Type B pancreatic cell (in vitro differentiated cells): ENCODE results near the gene TPRX1. TPM values are rescaled to one million over a fixed set of nuclear protein-coding genes. Genes with fewer than 3 reads are reported as not detected.
"Not testable (repeated sequence)": the region's sequence is repeated elsewhere in the genome, so short reads cannot be mapped to it uniquely, and the experiment has no call there.

Experiments
- DNase-seq: peaks from one replicate; pipeline ENCODE4 v3.0.0; 2021; ENCODE audit warnings: mixed read lengths; ENCODE audit not compliant: unreplicated experiment; ENCODE audit errors: extremely low spot score
- H3K27ac Mint-ChIP-seq: 2 replicates; pipeline ENCODE4 v1.8.0; 2021; ENCODE audit warnings: mild to moderate bottlenecking, mixed read lengths
- H3K27me3 Mint-ChIP-seq: 2 replicates; pipeline ENCODE4 v1.8.0; 2021; ENCODE audit warnings: mixed read lengths
- H3K36me3 Mint-ChIP-seq: 2 replicates; pipeline ENCODE4 v1.8.0; 2021; ENCODE audit warnings: mixed read lengths
- H3K4me1 Mint-ChIP-seq: one replicate; pipeline ENCODE4 v1.8.0; 2021; ENCODE audit warnings: mixed read lengths; ENCODE audit not compliant: unreplicated experiment
- H3K4me3 Mint-ChIP-seq: 2 replicates; pipeline ENCODE4 v1.8.0; 2021; ENCODE audit warnings: mild to moderate bottlenecking, mixed read lengths
- H3K9me3 Mint-ChIP-seq: 2 replicates; pipeline ENCODE4 v1.8.0; 2021; ENCODE audit warnings: mixed read lengths
- total RNA-seq: library from RNA; stranded (reverse); gene quantifications from 2 replicates; pipeline ENCODE4 v1.2.1, GENCODE V29; 2021; ENCODE audit warnings: low replicate concordance
- TF ChIP-seq, protein P1 (sequence below): fragments of 200-600 bp; sonication (generic); conservative IDR thresholded peaks from 2 replicates; pipeline ENCODE4 v1.5.0; 2021; ENCODE audit warnings: antibody characterized with exemption, mild to moderate bottlenecking

Gene TPRX1
- total RNA-seq, 1 donor from 2014 or later = not detected

GRCh38 chr19:47778049-47778953, 26.1 kb downstream of the TPRX1 start, which contains the start of gene SELENOW:
TSS of gene SELENOW (plus strand) at chr19:47778703. CDS start at chr19:47778786, 83 bp downstream.
- H3K27ac Mint-ChIP-seq = peak within 1 kb of the TSS; percentile 94
- no peaks in the 10 kb centered on the region for H3K9me3 Mint-ChIP-seq
- peak within 1 kb of the TSS; percentile 97 for H3K4me3 Mint-ChIP-seq
- peak; percentile 82 for DNase-seq
- H3K27me3 Mint-ChIP-seq = no peaks in the 10 kb centered on the region
- TF ChIP-seq, protein P1, sequence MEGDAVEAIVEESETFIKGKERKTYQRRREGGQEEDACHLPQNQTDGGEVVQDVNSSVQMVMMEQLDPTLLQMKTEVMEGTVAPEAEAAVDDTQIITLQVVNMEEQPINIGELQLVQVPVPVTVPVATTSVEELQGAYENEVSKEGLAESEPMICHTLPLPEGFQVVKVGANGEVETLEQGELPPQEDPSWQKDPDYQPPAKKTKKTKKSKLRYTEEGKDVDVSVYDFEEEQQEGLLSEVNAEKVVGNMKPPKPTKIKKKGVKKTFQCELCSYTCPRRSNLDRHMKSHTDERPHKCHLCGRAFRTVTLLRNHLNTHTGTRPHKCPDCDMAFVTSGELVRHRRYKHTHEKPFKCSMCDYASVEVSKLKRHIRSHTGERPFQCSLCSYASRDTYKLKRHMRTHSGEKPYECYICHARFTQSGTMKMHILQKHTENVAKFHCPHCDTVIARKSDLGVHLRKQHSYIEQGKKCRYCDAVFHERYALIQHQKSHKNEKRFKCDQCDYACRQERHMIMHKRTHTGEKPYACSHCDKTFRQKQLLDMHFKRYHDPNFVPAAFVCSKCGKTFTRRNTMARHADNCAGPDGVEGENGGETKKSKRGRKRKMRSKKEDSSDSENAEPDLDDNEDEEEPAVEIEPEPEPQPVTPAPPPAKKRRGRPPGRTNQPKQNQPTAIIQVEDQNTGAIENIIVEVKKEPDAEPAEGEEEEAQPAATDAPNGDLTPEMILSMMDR = no peak
- peaks cover 14% of the 10 kb centered on the region for H3K36me3 Mint-ChIP-seq
- peaks cover 14% of the 10 kb centered on the region for H3K4me1 Mint-ChIP-seq

- H3K27ac Mint-ChIP-seq = peak overlapping the region; percentile 94
- H3K9me3 Mint-ChIP-seq, H3K27me3 Mint-ChIP-seq, DNase-seq: not testable (repeated sequence)
- peaks cover 13% of the 10 kb centered on the region for H3K36me3 Mint-ChIP-seq
- peak overlapping the region; percentile 97 for H3K4me3 Mint-ChIP-seq
- H3K4me1 Mint-ChIP-seq = peaks cover 14% of the 10 kb centered on the region
These were observed 26.9 kb downstream of the TPRX1 start for GRCh38 chr19:47777245-47778048.

DNA sequence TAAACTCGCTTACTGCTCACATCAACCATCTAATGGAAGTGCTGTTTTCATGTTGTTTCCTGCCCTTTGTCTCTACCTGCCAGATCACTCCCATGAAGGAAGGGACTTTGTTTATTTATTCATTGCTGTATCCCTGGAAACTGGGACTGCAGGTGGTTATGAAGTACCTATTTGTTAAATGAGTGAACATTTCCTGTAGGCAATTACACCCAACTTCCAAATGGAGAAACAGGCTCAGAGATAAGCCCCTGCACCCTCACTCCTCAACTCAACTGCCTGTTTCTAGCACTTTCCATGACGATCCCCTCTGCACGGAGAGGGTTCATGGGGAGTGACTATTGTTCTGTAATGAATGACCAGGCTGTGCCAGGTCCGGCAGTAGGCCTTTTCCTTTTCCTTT, 27.8 kb downstream of the TPRX1 start:
- no peak for DNase-seq
- H3K27me3 Mint-ChIP-seq = no peaks in the 10 kb centered on the region
- H3K4me1 Mint-ChIP-seq = peaks cover 14% of the 10 kb centered on the region
- peak overlapping the region; percentile 58 for H3K4me3 Mint-ChIP-seq
- H3K27ac Mint-ChIP-seq = peak overlapping the region; percentile 66
- H3K9me3 Mint-ChIP-seq = no peaks in the 10 kb centered on the region
- peaks cover 5% of the 10 kb centered on the region for H3K36me3 Mint-ChIP-seq
- TF ChIP-seq, protein P1 = no peak

- not testable (repeated sequence) for H3K4me3 Mint-ChIP-seq, DNase-seq, H3K27ac Mint-ChIP-seq, H3K4me1 Mint-ChIP-seq, H3K9me3 Mint-ChIP-seq, H3K36me3 Mint-ChIP-seq
- H3K27me3 Mint-ChIP-seq = peaks cover 11% of the 10 kb centered on the region
These were observed 33.1 kb downstream of the TPRX1 start for GRCh38 chr19:47771291-47771690.

DNA sequence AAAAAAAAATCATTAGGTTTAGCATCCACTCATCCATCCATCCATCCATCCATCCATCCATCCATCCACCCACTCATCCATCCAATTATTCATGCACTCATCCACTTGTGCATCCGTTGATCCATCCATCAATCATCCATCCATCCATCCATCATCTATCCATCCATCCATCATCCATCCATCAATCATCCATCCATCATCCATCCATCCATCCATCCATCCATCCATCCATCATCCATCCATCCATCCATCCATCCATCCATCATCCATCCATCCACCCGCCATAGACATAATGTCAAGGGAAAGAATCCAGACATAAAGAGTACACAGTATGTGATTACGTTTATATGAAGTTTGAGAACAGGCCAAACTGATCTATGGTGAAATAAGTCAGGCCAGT, 34.8 kb downstream of the TPRX1 start:
- DNase-seq = no peak
- H3K4me3 Mint-ChIP-seq = no peak overlapping the region
- no peak overlapping the region for H3K27ac Mint-ChIP-seq
- H3K36me3 Mint-ChIP-seq = no peaks in the 10 kb centered on the region
- no peaks in the 10 kb centered on the region for H3K4me1 Mint-ChIP-seq
- peaks cover 11% of the 10 kb centered on the region for H3K27me3 Mint-ChIP-seq
- H3K9me3 Mint-ChIP-seq = no peaks in the 10 kb centered on the region
- TF ChIP-seq, protein P1 = no peak

- Mint-ChIP-seq H3K9me3 (no peaks in the 10 kb centered on the region), H3K4me1 (no peaks in the 10 kb centered on the region), H3K27me3 (peaks cover 11% of the 10 kb centered on the region), H3K4me3 (no peak overlapping the region), H3K36me3 (no peaks in the 10 kb centered on the region), H3K27ac (peak overlapping the region; percentile 23)
- TF ChIP-seq, protein P1 = no peak
- DNase-seq = no peak
These were observed 35.7 kb downstream of the TPRX1 start for GRCh38 chr19:47768604-47769003.
